Erythroblast (primary cell): Measurements from ENCODE around the gene APOOL.
A peak's percentile ranks its signal among the peaks of the same experiment; 100 is the strongest.

Source experiments
- GATA1 ChIP-seq: IDR thresholded peaks from 2 replicates; pipeline ENCODE4 v1.6.1; 2011; ENCODE audit warnings: low read depth, mild to moderate bottlenecking, control low read depth, low read length, moderate library complexity
- POLR2A ChIP-seq: IDR thresholded peaks from 2 replicates; pipeline ENCODE4 v1.6.1; 2011; ENCODE audit warnings: mild to moderate bottlenecking, low read length

DNA sequence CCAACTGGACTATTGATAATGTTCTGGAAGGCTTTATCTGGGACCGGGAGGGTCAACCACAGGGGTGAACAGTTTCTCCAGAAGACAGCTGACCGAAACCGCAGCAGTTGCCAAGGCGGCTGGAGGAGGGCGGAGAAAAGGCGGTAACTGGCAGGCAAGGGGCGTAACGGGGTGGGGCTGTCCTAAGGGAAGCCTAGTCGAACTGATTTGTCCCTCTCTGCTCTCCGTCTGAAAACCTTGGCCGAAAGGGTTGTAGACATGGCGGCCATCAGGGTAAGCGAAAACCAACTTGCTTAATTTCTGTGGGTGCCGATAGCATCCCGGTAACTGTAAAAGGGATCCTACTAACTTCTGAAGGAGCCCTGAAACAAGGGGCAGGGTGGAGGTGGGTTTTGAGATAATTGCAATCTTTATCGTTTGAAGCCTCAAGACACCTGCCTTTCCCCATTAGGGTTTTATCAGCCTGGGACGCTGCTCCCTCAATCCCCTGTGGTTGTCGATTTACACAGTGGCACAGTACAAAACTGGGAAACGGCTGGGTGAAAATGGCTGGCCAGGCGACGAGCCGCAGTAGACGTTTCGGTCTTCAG is at the start of gene APOOL:
- TF ChIP-seq POLR2A (peak; percentile 69), GATA1 (no peak)
